Neural cell (in vitro differentiated cells): ENCODE measurements around the gene DPF3. TPM values are rescaled to one million over a fixed set of nuclear protein-coding genes. Genes with fewer than 3 reads are reported as not detected.

Experiments
- H2AFZ ChIP-seq: fragments of 200-600, 300-800 bp; sonication (generic), shearing (Covaris generic); 2 replicates; pipeline ENCODE4 v1.6.0; 2014; ENCODE audit warnings: low read depth, mild to moderate bottlenecking, antibody characterized with exemption, low read length, moderate library complexity
- H3F3A ChIP-seq: fragments of 200-600 bp; shearing (Covaris generic); 2 replicates; pipeline ENCODE4 v1.6.1; 2016; ENCODE audit warnings: mild to moderate bottlenecking, moderate library complexity, mixed read lengths, antibody characterized with exemption, low read length; ENCODE audit not compliant: insufficient read depth, poor library complexity, severe bottlenecking
- H3K27ac ChIP-seq: fragments of 200-600, 300-800 bp; sonication (generic), shearing (Covaris generic); 2 replicates; pipeline ENCODE4 v1.5.1; 2014; ENCODE audit warnings: mild to moderate bottlenecking, low read length, moderate library complexity
- H3K27me3 ChIP-seq: fragments of 300-800, 200-600 bp; sonication (generic), shearing (Covaris generic); 2 replicates; pipeline ENCODE4 v1.6.0; 2014; ENCODE audit warnings: mild to moderate bottlenecking, low read depth, low read length, moderate library complexity; ENCODE audit not compliant: insufficient read depth
- H3K36me3 ChIP-seq: fragments of 300-800, 200-600 bp; sonication (generic), shearing (Covaris generic); 2 replicates; pipeline ENCODE4 v1.5.1; 2014; ENCODE audit warnings: mild to moderate bottlenecking, antibody characterized with exemption, low read length, moderate library complexity; ENCODE audit not compliant: insufficient read depth
- H3K4me2 ChIP-seq: fragments of 300-800, 200-600 bp; sonication (generic), shearing (Covaris generic); 2 replicates; pipeline ENCODE4 v1.6.0; 2014; ENCODE audit warnings: mild to moderate bottlenecking, low read length
- H3K4me3 ChIP-seq: fragments of 300-800, 200-600 bp; sonication (generic), shearing (Covaris generic); 2 replicates; pipeline ENCODE4 v1.5.1; 2014; ENCODE audit warnings: mild to moderate bottlenecking, low read length, moderate library complexity
- H3K79me2 ChIP-seq: fragments of 200-600 bp; shearing (Covaris generic); replicated peaks from 2 replicates; pipeline ENCODE4 v1.6.0; 2014; ENCODE audit warnings: mild to moderate bottlenecking, low read length, moderate library complexity; ENCODE audit not compliant: insufficient read depth
- H3K9ac ChIP-seq: fragments of 300-800, 200-600 bp; sonication (generic), shearing (Covaris generic); 2 replicates; pipeline ENCODE4 v1.6.1; 2016; ENCODE audit warnings: mild to moderate bottlenecking, low read length, mixed read lengths
- H3K9me2 ChIP-seq: fragments of 200-600 bp; shearing (Covaris generic); 2 replicates; pipeline ENCODE4 v1.6.1; 2016; ENCODE audit warnings: mild to moderate bottlenecking, low read length, mixed read lengths; ENCODE audit not compliant: insufficient read depth
- H3K9me3 ChIP-seq: fragments of 200-600, 300-800 bp; sonication (generic), shearing (Covaris generic); 2 replicates; pipeline ENCODE4 v1.6.1; 2016; ENCODE audit warnings: mild to moderate bottlenecking, mixed run types, low read length, moderate library complexity, mixed read lengths
- H4K20me1 ChIP-seq: fragments of 200-600 bp; shearing (Covaris generic); 2 replicates; pipeline ENCODE4 v1.6.1; 2016; ENCODE audit warnings: mild to moderate bottlenecking, mixed run types; ENCODE audit not compliant: insufficient read depth
- EP300 ChIP-seq: fragments of 450-650 bp; conservative IDR thresholded peaks from 2 replicates; pipeline ENCODE4 v1.6.1; 2014; ENCODE audit warnings: antibody characterized with exemption, mild to moderate bottlenecking, moderate library complexity; ENCODE audit not compliant: poor library complexity, severe bottlenecking
- EZH2 ChIP-seq: fragments of 200-600, 300-800 bp; shearing (Covaris generic), sonication (generic); IDR thresholded peaks from 2 replicates; pipeline ENCODE4 v1.6.1; 2014; ENCODE audit warnings: antibody characterized with exemption, low read length, borderline replicate concordance, mild to moderate bottlenecking; ENCODE audit not compliant: insufficient read depth, poor library complexity, severe bottlenecking
- MXI1 ChIP-seq: fragments of 450-650 bp; conservative IDR thresholded peaks from 2 replicates; pipeline ENCODE4 v1.6.1; 2014; ENCODE audit warnings: antibody characterized with exemption, mild to moderate bottlenecking; ENCODE audit not compliant: poor library complexity, severe bottlenecking
- POLR2AphosphoS5 ChIP-seq: IDR thresholded peaks from 2 replicates; pipeline ENCODE4 v1.6.1; 2012
- RAD21 ChIP-seq: fragments of 450-650 bp; conservative IDR thresholded peaks from 2 replicates; pipeline ENCODE4 v1.6.1; 2014; ENCODE audit warnings: antibody characterized with exemption, mild to moderate bottlenecking, moderate library complexity
- SMC3 ChIP-seq: fragments of 450-650 bp; conservative IDR thresholded peaks from 2 replicates; pipeline ENCODE4 v1.6.1; 2014; ENCODE audit warnings: antibody characterized with exemption, mild to moderate bottlenecking, moderate library complexity; ENCODE audit not compliant: poor library complexity
- TAF1 ChIP-seq: IDR thresholded peaks from 2 replicates; pipeline ENCODE4 v1.6.1; 2012; ENCODE audit warnings: low read depth
- polyA plus RNA-seq: library from polyadenylated mRNA; depleted of rRNA; stranded (reverse); fragments of >200 nt; gene quantifications from 2 replicates; pipeline ENCODE4 v1.2.3, GENCODE V29; 2014
- TF ChIP-seq, protein P1 (sequence below): IDR thresholded peaks from 2 replicates; pipeline ENCODE4 v1.6.1; 2012; ENCODE audit warnings: borderline replicate concordance
- TF ChIP-seq, protein P2 (sequence below): fragments of 450-650 bp; IDR thresholded peaks from 2 replicates; pipeline ENCODE4 v1.5.1; 2014; ENCODE audit warnings: antibody characterized with exemption, mild to moderate bottlenecking, moderate library complexity; ENCODE audit not compliant: poor library complexity, severe bottlenecking

Gene DPF3
- polyA plus RNA-seq, 1 donor from 2014 or later, result 2.9 TPM

DNA sequence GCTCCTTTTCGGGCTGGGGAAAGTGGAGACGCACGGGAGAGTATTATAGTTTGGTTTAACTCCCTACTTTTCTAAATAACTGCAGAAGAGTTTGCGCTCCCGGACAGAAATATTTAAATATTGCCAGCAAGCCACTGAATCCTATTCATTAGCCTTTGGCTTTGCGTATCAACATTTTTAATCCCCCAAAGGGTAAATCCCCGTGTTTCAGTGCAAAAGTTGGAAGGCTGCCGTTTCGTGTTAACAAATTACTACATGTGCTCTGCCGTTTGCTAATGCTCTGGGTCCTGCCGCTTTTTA lies 372 bp upstream of the DPF3 start:
- H3K9ac ChIP-seq, result peak overlapping the region; percentile 20
- H3K9me2 ChIP-seq, result no peaks in the 10 kb centered on the region
- H3F3A ChIP-seq, result no peaks in the 10 kb centered on the region
- no peaks in the 10 kb centered on the region for H4K20me1 ChIP-seq
- no peaks in the 10 kb centered on the region for H3K9me3 ChIP-seq
- peaks cover 11% of the 10 kb centered on the region for H3K79me2 ChIP-seq
- H3K4me2 ChIP-seq, result peak overlapping the region; percentile 79
- no peak overlapping the region for H3K27ac ChIP-seq
- no peaks in the 10 kb centered on the region for H3K36me3 ChIP-seq
- peak overlapping the region; percentile 91 for H3K4me3 ChIP-seq
- peaks cover 65% of the 10 kb centered on the region for H3K27me3 ChIP-seq
- TF ChIP-seq POLR2AphosphoS5 (no peak), SMC3 (no peak), TAF1 (no peak), EZH2 (no peak), MXI1 (no peak), RAD21 (no peak), EP300 (no peak)
- TF ChIP-seq, protein P1, sequence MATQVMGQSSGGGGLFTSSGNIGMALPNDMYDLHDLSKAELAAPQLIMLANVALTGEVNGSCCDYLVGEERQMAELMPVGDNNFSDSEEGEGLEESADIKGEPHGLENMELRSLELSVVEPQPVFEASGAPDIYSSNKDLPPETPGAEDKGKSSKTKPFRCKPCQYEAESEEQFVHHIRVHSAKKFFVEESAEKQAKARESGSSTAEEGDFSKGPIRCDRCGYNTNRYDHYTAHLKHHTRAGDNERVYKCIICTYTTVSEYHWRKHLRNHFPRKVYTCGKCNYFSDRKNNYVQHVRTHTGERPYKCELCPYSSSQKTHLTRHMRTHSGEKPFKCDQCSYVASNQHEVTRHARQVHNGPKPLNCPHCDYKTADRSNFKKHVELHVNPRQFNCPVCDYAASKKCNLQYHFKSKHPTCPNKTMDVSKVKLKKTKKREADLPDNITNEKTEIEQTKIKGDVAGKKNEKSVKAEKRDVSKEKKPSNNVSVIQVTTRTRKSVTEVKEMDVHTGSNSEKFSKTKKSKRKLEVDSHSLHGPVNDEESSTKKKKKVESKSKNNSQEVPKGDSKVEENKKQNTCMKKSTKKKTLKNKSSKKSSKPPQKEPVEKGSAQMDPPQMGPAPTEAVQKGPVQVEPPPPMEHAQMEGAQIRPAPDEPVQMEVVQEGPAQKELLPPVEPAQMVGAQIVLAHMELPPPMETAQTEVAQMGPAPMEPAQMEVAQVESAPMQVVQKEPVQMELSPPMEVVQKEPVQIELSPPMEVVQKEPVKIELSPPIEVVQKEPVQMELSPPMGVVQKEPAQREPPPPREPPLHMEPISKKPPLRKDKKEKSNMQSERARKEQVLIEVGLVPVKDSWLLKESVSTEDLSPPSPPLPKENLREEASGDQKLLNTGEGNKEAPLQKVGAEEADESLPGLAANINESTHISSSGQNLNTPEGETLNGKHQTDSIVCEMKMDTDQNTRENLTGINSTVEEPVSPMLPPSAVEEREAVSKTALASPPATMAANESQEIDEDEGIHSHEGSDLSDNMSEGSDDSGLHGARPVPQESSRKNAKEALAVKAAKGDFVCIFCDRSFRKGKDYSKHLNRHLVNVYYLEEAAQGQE, result no peak
- H2AFZ ChIP-seq, result no peak overlapping the region

DNA sequence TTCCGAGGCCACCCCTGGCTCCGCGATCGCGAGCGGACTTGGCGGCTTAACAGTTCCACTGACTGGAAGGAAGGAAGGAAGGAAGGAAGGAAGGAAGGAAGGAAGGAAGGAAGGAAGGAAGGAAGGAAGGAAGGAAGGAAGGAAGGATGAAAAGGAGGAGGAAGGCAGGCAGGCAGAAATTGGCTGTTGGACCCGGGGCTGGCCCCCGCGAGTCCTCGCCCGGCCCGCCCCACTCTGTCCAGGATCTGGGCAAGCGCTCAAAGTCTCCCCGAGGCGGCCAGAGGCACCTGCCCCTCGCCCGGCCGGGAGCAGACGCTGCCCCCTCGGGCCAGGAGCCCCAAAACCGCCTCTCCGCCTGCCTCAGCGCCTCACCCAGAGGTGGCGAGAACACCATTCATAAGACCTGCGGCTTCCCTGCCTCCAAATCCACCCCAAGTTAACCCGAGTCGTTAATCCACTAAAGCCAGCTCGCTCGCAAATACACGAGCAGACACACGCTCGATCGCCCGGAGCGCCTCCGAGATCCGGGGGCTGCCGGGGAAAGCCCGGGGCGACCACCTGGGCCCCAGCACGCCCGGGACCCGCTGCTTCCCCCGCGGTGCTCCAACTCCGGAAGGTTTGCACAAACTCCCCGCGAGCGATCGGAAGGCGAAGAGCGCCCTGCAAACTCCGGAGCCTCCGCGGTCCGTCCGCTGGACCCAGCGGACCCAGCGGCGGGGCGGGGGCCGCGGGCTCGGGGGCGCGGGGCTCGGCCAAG lies 844 bp downstream of the DPF3 start:
- Histone ChIP-seq H3K9ac (peak overlapping the region; percentile 51), H3K4me2 (peak overlapping the region; percentile 99), H3F3A (no peaks in the 10 kb centered on the region), H2AFZ (peak overlapping the region; percentile 21), H3K36me3 (no peaks in the 10 kb centered on the region), H4K20me1 (no peaks in the 10 kb centered on the region), H3K9me3 (no peaks in the 10 kb centered on the region), H3K9me2 (no peaks in the 10 kb centered on the region), H3K27ac (no peak overlapping the region), H3K4me3 (peak overlapping the region; percentile 91), H3K79me2 (peaks cover 11% of the 10 kb centered on the region), H3K27me3 (peaks cover 66% of the 10 kb centered on the region)
- TF ChIP-seq EP300, result no peak
- no peak for TF ChIP-seq EZH2
- no peak for TF ChIP-seq TAF1
- TF ChIP-seq SMC3, result no peak
- no peak for TF ChIP-seq POLR2AphosphoS5
- TF ChIP-seq, protein P2, sequence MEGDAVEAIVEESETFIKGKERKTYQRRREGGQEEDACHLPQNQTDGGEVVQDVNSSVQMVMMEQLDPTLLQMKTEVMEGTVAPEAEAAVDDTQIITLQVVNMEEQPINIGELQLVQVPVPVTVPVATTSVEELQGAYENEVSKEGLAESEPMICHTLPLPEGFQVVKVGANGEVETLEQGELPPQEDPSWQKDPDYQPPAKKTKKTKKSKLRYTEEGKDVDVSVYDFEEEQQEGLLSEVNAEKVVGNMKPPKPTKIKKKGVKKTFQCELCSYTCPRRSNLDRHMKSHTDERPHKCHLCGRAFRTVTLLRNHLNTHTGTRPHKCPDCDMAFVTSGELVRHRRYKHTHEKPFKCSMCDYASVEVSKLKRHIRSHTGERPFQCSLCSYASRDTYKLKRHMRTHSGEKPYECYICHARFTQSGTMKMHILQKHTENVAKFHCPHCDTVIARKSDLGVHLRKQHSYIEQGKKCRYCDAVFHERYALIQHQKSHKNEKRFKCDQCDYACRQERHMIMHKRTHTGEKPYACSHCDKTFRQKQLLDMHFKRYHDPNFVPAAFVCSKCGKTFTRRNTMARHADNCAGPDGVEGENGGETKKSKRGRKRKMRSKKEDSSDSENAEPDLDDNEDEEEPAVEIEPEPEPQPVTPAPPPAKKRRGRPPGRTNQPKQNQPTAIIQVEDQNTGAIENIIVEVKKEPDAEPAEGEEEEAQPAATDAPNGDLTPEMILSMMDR, result no peak
- TF ChIP-seq MXI1, result no peak
- TF ChIP-seq, protein P1, result no peak
- TF ChIP-seq RAD21, result no peak
